CD4-positive, alpha-beta T cell treated with Interleukin-12 subunit alpha and Interleukin-12 subunit beta, for 1 hour (primary cell): ENCODE measurements around the gene INSC.

Experiments used
- DNase-seq: peaks from one replicate; pipeline ENCODE4 v3.0.0-alpha.2; 2020

INSC gene

DNA sequence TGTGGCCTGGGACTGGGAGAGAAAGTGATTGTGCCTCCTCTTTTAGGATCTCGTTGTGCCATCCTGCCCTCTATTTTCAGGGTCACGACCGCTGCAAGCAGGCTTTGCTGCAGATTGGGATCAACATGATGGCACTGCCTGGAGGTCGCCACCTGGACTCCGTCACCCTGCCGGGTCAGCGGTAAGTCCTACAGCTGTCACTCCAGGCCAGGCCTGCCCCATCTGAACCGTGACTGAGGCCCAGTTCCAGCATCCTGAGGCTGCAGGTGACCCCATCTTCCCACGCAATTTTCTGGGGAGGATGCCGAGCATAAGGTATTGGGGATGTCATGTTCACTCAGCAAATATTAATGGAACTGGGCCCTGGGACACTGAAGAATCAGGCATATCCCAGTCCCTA is 34.3 kb downstream of the INSC start:
- DNase-seq, result no peak

DNA sequence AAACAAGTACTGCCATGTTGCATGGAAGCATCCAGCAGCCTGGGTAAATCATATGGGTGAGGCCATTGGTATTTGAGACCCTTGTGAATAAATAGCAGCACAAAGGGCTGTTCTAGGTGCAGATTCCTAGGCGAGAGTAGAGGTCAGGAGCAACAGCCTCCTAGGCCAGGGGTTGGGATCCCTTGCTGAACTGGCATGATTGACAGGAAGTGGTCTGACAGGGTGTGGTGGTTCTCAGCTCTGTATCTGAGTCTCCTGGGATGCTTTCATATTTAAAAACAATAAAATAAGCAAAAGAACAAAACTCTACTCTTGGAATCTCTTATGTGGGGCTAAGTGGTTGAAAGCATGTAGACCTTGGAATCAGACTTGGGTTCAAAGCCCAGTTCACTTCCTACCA is 35.8 kb downstream of the INSC start:
- no peak for DNase-seq

DNA sequence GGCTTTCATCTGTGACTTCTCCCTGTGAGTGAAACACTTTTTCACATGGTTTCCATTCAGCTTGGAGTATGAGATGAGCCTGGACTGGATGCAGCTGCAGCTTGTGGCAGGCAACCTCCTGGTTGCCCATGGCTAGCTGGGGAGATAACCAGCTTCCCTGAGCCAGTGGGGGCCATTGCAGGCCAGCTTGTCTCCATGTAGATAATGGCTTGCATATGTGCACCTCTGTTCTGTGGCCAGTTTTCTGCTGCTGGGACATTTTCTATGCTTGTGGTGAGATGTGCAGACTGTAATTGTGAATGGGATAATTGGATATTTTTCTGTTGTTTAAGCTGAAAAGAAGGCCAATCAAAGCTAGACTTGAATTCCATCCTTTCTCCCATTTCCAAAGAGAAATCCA is 38.5 kb downstream of the INSC start:
- DNase-seq, result no peak

DNA sequence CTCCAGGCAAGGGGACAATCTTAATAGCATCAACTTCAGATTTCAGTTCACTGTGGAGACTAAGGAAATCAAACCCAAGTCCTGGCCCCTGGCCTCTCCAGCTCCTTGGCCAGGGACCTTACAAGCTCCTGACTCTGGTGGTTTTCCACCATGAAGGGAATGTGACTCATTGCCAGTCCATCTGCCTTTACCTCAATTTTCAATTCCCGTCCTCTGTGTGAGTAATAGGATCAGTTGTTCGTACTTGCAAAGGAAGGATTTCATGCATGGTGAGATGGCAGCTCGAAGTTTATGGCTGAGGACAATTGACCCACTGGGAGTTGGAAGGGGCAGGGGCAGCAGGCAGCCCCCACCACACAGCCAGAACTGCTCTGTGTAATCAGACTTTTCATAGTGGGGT is 42.5 kb downstream of the INSC start:
- DNase-seq, result no peak

DNA sequence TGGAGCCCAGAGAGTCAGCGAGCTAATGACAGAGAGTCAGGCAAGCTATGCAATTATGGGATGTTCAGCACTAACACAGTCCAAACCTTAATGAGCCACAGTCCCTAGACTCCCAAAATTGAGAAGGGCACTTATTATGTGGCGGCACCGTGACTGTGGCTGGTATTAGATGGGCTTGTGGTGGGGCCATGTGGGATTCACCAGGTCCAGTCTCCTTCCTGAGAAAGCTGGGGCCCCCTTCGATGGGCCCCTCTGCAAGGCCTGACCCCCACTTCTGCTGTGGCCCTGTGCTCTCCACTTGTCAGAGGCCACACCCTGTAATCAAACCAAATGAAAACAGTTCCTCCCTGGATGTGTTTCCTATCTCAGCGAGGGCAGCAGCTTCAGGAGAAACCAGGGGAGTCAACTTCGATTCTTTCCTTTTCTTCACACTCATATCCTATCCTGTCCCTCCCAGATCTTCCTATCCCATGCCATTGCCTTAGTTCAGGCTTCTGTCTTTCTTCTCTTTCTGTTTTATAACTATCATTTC is 42.9 kb downstream of the INSC start:
- DNase-seq, result no peak

DNA sequence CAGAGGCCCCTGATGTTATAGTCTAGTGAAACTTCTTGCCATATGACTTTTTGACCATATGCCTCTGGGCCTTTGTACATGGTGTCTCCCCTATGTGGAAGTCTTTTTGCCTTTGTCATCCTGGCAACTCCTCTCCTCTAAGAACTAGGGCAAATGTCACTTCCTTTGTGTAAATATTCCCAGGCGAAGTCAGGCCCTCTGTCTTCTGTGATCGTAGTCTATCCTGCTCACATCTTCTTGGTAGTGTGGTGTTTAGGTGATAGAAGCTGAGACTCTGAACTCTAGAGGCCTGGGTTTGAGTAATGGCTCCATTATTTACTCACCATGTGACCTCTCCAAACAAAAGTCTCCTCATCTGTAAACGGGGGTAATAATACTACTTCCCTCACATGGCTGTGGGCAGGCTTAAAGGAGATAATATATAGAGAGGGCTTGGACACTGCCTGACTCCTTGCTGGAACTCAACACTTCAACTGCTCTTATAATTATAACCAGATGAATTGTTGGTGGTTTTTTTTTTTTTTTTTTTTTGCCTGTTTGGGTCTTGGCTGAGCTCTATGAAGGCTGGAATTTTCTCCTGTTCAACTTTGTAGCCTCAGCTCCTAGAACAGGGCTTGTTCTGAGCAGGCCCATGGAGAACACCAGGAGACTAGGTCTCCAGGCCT is 43.8 kb downstream of the INSC start:
- no peak for DNase-seq

DNA sequence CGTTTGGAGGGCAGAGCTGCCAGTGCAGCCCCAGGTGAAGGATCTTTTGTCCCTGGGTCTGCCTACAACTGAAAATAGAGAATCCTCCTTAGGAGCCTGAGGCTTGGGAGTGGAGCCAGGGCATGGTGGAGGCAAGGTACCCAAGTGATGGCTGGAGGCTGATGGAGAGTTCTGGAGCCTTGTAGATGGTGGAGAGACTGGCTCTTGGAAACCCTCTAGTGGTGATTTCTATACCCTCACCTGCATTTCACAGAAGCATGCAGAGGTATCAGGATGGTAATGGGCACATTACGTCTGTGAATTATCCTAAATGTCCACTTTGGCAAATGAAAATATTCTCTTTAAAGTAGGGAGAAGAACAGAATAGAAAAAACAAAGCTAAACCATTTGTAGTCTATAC is 44.4 kb downstream of the INSC start:
- no peak for DNase-seq

DNA sequence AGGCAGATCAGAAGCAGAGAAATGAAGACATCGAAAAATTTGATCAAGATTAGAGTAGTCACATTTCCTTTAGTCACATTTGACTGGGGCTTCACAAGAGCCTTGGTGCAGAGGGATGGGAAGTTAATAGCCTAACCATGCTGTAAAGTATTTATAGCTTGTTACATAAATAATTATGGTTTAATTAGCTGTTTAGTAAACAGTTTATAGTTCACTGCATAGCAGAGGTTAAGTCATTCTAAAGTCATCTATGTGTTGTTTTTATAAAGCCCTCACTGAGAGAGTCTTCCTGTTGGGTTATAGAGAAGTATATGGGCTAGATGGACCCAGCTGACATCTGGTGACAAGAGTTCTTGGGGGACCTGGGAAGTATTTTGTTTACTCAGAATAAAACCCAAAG is 47.1 kb downstream of the INSC start:
- no peak for DNase-seq

DNA sequence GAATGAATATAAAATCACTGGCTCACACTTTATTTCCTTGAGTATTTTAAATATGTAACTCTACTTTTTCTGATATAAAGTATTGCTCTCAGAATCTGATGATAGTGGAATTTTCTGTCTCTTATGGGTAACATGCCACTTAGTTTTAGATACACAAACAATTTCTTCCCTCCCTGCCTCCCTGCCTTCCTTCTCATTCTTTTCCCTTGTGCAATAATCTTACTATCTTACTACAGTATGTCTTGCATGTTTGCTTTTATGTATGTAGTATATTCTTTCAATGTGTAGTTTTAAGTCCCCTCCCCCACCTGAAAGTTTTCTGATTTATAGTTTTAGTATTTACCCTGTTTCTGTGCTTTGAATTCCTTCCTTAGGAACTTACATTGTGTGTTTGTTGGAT is 48.4 kb downstream of the INSC start:
- no peak for DNase-seq

DNA sequence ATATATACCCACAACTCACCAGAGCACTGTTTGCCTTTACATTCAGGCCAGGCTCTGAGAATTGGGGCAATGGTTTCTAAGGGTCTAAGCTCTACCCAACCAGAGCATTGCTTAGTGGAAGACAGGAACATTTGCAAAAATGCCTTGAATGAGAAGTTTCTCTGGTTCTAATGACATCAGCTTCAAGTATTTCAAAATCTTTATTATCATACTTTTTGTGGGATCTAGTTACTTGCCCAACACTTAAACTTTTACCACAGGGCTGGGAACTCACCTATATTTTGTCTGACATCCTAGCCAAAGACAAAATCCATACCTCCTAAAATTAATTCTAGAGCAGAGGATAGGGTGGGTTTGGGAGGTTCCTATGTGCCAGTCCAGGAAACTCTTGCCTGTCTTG is 51.5 kb downstream of the INSC start:
- DNase-seq, result no peak

DNA sequence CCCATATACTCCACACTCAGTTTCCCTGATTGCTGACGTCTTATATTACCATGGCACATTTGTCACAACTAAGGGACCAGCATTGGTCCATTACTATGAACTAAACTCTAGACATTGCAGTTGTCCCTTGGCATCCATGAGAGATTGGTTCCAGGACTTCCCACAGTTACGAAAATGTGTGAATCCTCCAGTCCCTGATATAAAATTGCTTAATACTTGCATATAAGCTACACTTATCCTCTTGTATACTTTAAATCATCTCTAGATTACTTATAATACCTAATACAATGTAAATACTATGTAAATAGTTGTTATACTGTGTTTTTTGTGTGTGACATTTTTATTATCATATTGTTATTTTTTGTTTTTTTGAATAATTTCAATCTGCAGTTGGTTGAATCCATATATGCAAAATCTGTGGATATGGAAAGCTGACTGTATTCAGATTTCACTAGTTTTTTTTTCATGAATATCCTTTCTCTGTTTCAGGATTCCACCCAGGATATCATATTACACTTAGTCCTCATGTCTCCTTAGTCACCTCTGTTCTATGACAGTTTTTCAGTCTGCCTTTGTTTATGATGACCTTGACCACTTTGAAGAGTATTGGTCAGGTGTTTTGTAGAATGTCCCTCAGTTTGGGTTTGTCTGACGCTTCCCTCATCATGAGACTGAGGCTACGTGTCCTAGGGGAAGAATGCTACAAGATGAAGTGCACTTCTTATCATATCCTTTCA is 55.3 kb downstream of the INSC start:
- no peak for DNase-seq

DNA sequence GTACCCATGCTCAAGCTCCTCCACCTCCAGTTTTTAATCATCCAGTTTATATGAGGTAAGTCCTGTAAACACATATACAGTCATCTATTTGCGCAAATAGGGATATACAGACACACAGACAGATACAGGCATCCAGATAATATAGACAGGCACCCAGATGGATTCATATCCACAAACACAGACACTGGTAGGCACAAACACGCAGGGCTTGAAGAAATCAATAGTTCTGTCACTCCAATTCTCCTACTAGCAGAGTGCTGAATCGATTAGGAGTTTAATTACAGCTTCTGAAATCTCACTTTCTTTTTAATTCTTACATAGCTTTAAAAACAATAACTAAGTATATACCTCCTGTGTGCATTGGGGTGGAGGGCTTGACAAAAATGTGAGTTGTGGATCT is 56.0 kb downstream of the INSC start:
- no peak for DNase-seq

DNA sequence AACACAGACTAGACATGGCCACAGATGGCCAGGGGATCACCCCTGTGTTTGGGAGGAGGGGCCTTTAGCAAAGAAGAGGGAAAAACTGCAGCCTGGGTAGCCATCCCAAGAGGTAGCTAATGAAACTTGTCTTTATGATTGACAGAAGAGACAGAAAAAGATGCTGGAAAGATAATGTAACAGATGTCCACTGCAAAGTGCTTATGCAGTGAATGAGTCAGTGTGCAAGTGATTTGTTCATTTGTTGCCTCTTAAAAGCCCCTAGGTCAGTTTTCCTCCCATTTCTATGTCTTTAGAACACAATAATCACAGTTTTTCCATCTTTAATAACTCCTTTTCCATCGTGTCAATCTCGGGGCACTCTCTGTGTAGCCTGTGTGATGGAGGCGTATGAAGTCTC is 57.2 kb downstream of the INSC start:
- DNase-seq, result no peak

DNA sequence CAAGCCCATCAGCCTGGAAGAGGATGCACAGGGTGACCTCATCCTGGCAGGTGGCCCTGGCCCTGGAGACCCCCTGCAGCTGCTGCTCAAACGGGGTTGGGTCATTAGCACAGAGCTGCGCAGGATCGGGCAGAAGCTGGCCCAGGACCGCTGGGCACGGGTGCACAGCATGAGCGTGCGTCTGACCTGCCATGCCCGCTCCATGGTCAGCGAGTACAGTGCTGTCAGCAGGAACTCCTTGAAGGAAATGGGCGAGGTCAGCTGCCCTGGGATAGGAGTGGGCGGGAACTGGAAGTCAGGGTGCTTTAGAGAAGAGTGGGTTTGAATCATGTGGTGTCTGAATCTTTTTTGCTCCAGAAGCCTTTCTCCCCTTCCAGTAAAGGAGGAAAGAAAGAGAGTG is 61.1 kb downstream of the INSC start:
- DNase-seq, result no peak

DNA sequence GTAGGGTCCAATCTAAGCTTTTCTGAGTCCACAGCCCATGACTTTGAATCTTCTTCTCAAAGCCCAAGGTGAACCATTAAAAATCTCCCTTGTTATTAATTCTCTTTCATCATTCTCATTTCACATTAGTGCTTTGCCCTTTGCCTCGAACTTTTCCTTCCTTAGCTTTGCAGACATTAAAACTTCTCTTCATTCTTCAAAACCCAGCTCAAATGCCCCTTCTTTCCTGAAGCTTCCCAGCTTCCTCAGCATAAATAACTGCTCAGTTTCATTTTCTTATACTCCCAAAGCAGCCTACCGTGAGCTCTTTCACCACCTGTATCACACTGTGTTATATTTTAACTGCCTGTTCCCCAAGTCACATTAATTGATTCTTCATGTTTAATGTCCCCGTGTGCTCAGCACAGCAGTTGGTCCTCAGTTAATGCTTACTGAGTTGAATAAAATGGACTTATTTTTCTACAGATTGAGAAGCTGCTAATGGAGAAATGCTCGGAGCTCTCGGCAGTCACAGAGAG is 62.0 kb downstream of the INSC start:
- DNase-seq, result no peak

DNA sequence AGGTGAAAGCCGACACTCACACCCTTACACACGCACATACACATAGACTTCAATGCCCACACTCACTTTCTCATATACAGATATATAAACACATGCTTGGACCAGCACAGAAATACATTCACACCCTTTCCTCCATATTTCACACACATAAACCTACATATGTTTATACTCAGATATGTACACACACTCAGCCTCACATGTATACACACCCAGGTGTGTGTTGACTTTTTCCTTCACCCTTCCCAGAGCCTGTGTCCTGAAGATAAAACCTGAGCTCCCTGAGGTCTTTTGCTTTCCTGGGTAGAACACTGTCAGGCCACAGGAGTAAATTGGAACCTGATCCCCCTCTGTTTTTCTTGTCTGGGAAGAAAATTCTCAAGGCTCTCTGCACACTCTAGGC is 62.8 kb downstream of the INSC start:
- no peak for DNase-seq

DNA sequence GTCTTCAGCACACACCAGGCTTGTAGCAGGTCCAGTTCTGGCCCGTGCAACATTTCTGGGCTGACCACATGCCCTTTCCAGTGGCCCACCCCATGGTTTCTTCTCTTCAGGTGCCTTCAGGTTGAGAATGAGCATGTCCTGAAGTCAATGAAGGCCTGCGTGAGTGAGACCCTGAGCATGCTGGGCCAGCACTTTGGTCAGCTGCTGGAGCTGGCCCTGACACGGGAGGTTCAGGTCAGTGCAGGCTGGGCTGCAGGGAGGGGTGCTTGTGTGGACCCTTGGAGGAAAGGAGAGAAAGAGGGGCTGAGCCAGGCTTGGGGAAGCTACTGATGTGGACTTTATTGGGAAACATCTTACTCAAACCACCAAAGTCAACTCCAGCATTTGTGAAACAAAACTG is 63.5 kb downstream of the INSC start:
- no peak for DNase-seq

DNA sequence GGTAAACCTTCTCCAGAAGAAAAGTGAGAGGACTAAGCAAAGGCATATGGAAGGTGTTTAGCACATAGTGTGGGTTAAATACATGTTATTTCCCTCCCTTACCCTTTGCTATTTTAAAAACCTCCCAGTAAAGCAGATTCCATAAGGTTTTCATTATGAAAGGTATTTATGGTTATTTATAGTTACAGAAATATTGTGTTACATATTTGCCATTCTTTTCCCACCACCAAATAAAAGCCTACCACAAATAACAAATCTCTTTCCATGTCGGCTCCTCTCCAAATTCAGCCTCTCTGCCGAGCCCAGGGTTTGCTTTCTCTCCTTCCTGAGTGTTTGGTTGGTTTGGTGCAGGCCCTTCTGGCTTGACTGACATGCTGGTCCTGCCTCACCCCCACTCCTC is 64.4 kb downstream of the INSC start:
- no peak for DNase-seq

DNA sequence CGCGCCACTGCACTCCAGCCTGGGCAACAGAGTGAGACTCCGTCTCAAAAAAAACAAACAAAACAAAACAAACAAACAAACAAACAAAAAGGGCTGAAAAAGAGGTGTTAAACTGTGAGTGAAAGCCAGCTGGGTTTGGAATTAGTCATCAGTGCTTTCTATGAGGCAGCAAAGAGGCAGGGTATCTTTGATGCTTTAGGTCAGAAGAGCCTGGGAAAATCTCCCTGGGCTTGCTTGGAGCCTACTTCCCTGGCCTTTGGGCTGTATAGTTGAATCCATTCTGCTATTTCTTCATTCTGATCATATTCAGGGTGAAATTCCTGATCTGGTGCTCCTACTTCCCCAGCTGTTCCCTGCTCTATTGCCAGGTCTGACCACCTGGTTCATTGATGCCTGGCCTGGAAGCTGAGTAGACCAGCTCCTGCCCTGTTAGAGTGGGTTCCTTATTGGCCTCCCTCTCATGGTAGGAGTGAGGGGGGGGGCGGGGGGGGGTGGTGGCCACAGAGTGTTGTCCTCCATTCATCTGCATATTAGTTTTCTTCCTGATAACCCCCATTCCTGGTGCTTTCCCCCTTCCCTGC is 65.6 kb downstream of the INSC start:
- DNase-seq, result no peak

DNA sequence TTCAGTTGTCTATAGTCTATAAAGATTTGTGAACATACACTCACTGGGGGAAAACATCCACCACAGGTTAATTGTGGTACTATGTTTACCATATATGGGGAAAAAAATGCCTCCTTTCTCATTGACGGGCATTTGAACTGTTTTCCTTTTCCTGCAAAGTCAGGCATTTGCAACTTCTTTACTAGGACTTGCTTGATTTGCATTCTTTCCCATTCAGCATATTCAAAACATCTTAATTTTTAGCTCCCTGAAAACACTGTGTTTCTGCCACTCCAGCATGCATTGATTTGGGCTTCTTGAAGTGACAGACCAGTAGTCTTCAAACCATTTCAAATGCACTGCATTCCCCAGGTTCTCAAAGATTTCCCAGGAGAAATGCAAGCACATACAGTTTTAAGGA is 67.6 kb downstream of the INSC start:
- DNase-seq, result no peak

DNA sequence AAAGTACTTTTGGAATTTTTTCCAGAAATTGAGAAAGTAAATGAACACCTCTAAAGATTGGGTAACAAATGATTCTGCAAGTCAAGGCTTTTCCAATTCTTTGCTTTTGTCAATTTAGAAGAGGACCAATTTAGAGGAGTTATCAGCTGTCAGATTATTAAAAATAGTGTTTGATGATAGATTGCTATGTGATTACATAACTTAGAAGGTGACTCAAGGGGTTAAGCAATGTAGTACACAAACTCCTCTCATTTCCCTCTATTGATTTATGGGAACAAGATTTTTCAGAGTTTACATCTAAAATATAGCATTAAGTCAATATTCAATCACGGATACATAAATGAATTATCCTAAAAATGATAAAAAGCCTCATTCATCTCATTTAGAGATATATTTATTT is 70.3 kb downstream of the INSC start:
- no peak for DNase-seq

DNA sequence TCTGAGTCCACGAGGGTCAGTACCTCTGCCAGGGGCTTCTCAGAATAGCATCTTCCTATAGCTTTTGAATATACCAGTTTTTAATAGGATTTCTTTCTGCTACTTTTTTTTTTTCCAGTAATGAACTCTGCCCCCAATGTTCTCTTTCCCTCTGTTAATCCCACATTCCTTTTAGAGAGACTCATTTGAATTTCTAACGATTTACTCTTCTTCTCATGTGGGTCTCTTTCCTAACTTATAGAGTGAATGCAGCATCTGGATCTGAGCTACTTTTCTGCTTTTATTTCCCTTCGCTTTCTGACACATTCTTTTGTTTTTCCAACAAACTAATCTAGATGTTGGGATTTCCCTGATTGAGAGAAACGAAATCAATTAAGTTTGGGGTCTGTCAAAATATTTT is 71.4 kb downstream of the INSC start:
- DNase-seq, result no peak

DNA sequence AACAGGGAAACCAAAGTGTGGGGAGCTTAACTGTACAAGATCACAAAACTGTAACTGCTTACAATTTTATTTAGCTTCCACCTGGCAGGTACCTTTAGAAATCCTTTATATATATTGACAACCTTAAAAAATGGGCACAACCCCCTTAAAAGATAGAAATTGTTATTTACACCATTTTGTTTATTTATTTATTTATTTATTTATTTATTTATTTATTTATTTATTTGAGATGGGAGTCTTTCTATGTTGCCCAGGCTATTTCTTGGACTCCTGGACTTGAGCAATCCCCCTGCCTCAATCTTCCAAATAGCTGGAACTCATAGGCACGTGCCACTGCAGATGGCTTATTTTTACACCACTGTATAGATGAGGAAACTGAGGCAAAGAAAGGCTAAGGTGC is 74.5 kb downstream of the INSC start:
- DNase-seq, result no peak

DNA sequence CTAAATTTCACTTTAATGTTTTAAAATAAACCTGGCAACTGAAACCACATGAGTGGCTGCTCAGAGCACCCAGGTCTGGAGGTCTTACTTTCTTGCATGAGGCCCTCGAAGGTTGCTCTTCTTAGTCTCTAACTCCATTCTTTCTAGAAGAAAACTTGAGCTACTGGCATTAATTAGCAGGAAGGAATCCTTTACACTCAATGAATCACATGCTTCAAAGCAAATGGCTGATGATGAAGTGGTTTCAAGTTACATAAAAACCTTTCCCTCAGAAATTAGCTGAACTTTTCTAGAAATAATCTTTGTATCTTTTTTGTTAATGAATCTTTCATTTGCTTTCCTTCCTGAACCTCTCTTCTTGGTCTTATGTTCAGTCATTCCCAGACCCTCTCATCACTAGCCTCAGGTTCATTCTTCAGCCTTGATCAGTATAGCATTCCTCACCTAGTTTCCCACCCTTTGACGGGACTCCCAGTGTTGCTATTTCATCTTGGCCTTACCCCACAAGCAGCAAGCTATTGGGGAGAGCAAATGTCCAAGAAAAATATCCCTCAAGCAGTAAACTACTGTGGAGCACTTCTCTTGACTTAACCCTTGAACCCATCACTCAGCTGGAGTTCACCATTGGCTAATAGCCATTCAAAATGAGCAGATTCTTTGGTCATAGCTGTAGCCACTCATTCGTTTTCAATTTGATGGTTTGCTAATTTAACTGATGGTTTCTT is 75.1 kb downstream of the INSC start:
- no peak for DNase-seq
